ENCODE measurements around the gene ZNF423. TPM values are rescaled to one million over a fixed set of nuclear protein-coding genes. Genes with fewer than 3 reads are reported as not detected.

ZNF423 gene
- total RNA-seq, 6 experiments from 2014 or later, result not detected

DNA sequence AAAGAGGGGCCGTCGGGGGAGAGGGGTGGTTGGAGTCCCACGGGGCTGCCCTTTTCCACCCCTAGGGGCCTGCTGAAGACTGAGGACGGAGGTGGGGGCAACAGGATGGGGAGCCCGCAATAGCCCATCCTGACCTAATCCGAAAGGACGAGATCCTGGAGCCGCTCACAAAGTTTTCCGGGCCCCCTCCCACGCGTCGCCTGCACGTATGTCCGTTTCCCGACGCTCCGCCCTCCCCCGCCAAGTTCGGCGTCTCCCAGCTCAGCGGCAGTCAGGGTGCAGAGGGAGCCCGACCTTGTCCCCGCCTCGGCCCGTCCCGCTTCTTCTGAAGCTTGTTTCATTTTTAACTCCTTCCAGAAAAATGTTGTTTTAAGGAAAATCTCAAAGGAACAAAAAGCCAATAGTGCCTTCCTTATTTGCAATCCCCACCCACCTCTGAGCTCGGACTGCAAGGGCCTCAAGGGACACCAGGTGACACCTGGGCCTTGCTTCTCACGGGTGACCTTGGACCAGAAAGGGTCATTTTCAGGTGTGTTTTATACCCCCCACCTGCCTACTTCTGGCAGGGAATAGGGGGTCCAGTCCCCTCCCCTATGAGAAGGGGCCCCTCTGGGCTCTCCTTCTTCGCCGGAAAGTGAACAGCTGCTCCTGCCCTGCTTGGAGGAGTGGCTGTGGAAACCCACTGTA is 3.4 kb upstream of the ZNF423 start:
- no peaks in the 10 kb centered on the region for H3K9me3 Mint-ChIP-seq
- H3K36me3 Mint-ChIP-seq (ENCODE audit: low read depth), result no peaks in the 10 kb centered on the region
- no peak overlapping the region for H3K27ac Mint-ChIP-seq
- peak overlapping the region; percentile 58 for H3K4me3 Mint-ChIP-seq
- H3K27me3 Mint-ChIP-seq (ENCODE audit: insufficient read depth), result peaks cover 31% of the 10 kb centered on the region
- TF ChIP-seq, protein P1, sequence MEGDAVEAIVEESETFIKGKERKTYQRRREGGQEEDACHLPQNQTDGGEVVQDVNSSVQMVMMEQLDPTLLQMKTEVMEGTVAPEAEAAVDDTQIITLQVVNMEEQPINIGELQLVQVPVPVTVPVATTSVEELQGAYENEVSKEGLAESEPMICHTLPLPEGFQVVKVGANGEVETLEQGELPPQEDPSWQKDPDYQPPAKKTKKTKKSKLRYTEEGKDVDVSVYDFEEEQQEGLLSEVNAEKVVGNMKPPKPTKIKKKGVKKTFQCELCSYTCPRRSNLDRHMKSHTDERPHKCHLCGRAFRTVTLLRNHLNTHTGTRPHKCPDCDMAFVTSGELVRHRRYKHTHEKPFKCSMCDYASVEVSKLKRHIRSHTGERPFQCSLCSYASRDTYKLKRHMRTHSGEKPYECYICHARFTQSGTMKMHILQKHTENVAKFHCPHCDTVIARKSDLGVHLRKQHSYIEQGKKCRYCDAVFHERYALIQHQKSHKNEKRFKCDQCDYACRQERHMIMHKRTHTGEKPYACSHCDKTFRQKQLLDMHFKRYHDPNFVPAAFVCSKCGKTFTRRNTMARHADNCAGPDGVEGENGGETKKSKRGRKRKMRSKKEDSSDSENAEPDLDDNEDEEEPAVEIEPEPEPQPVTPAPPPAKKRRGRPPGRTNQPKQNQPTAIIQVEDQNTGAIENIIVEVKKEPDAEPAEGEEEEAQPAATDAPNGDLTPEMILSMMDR (IDR thresholded peaks at IDR 0.05), result no peak
- no peak for DNase-seq
- no peaks in the 10 kb centered on the region for H3K4me1 Mint-ChIP-seq (ENCODE audit: low read depth)

GRCh38 chr16:49858200-49859124 is 2.5 kb upstream of the ZNF423 start:
- H3K36me3 Mint-ChIP-seq (ENCODE audit: low read depth), result no peaks in the 10 kb centered on the region
- H3K27me3 Mint-ChIP-seq (ENCODE audit: insufficient read depth), result peaks cover 35% of the 10 kb centered on the region
- DNase-seq, result no peak

GRCh38 chr16:49857423-49858181 is 1.7 kb upstream of the ZNF423 start:
- no peak for DNase-seq
- no peak overlapping the region for H3K27ac Mint-ChIP-seq
- H3K36me3 Mint-ChIP-seq (ENCODE audit: low read depth), result no peaks in the 10 kb centered on the region
- H3K4me1 Mint-ChIP-seq (ENCODE audit: low read depth), result no peaks in the 10 kb centered on the region
- peaks cover 38% of the 10 kb centered on the region for H3K27me3 Mint-ChIP-seq (ENCODE audit: insufficient read depth)
- H3K4me3 Mint-ChIP-seq, result peak overlapping the region; percentile 73
- no peaks in the 10 kb centered on the region for H3K9me3 Mint-ChIP-seq
- TF ChIP-seq, protein P1 (IDR thresholded peaks at IDR 0.05), result peak; percentile 86

More at GRCh38 chr16:49858200-49859124, 2.5 kb upstream of the ZNF423 start:
- Mint-ChIP-seq H3K4me1 (ENCODE audit: low read depth) (no peaks in the 10 kb centered on the region), H3K9me3 (no peaks in the 10 kb centered on the region), H3K4me3 (0 out of 2 replicates have a peak overlapping the region, but pooled peaks have one; percentile 58), H3K27ac (no peak overlapping the region)
- TF ChIP-seq, protein P1 (IDR thresholded peaks at IDR 0.05), result no peak

GRCh38 chr16:49856672-49857330 is 889 bp upstream of the ZNF423 start:
- Mint-ChIP-seq H3K9me3 (no peaks in the 10 kb centered on the region), H3K4me3 (peak overlapping the region; percentile 79), H3K4me1 (ENCODE audit: low read depth) (no peaks in the 10 kb centered on the region), H3K27ac (no peak overlapping the region), H3K27me3 (ENCODE audit: insufficient read depth) (peaks cover 42% of the 10 kb centered on the region), H3K36me3 (ENCODE audit: low read depth) (no peaks in the 10 kb centered on the region)
- TF ChIP-seq, protein P1 (IDR thresholded peaks at IDR 0.05), result no peak
- peak; percentile 51 for DNase-seq
